ENCODE results near the gene FBXW10.
A peak's percentile ranks its signal among the peaks of the same experiment; 100 is the strongest.
"Not testable (repeated sequence)": the region's sequence is repeated elsewhere in the genome, so short reads cannot be mapped to it uniquely, and the experiment has no call there.

FBXW10 gene

GRCh38 chr17:18750242-18750641, 6.4 kb downstream of the FBXW10 start:
- DNase-seq, result not testable (repeated sequence)

DNA sequence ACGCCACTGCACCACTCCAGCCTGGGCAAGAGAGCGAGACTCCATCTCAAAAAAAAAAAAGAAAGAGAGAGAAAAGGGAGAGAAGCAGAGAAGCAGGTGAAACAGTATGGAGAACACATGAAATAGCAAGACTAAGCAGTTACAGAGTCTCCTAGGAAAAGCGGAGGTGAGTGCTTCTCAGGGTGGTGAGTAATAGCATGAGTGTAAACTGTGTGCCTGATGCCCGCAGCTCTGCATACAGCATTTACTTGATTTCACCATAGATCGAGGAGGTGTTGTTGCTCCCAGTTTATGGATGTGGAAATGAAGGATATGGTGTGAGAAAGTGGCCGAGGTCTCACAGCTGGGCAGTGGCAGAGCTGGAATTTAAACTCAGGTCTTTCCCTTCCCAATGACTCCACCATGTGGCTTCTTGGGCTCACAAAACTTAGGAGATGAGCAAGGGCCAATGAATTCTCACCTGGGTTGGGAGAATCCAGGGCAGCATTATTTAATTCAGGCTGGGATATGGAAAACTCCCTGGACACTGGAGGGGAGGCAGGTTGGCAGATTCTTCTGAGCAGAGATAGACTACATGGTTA, 10.1 kb downstream of the FBXW10 start:
- not testable (repeated sequence) for DNase-seq

GRCh38 chr17:18755969-18756368, 12.1 kb downstream of the FBXW10 start:
- not testable (repeated sequence) for DNase-seq

GRCh38 chr17:18757368-18758044, 13.7 kb downstream of the FBXW10 start:
- not testable (repeated sequence) for DNase-seq

DNA sequence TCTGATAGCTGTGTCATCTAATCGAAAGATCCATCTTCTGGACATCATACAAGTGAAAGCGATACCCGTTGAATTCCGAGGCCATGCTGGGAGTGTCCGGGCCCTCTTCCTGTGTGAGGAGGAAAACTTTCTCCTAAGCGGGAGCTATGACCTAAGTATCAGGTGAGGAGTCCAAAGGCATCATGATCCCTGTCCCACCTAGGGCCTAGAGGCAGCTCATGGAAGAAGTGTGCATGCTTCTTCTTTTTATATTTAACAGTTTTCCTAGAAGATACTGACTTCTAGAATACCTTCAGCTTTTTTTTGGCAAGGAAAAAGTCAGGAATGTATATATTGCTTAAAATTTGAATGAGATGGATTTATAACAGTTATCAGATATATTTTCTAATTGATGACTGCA, 14.5 kb downstream of the FBXW10 start:
- not testable (repeated sequence) for DNase-seq

GRCh38 chr17:18760221-18760620, 16.4 kb downstream of the FBXW10 start:
- DNase-seq, result not testable (repeated sequence)

- DNase-seq, result not testable (repeated sequence)
These were observed 26.7 kb downstream of the FBXW10 start for GRCh38 chr17:18770572-18770971.

- not testable (repeated sequence) for DNase-seq
These were observed 27.2 kb downstream of the FBXW10 start for GRCh38 chr17:18771066-18771465.

- DNase-seq, result no peak
These were observed 28.6 kb downstream of the FBXW10 start for GRCh38 chr17:18772471-18772870.

DNA sequence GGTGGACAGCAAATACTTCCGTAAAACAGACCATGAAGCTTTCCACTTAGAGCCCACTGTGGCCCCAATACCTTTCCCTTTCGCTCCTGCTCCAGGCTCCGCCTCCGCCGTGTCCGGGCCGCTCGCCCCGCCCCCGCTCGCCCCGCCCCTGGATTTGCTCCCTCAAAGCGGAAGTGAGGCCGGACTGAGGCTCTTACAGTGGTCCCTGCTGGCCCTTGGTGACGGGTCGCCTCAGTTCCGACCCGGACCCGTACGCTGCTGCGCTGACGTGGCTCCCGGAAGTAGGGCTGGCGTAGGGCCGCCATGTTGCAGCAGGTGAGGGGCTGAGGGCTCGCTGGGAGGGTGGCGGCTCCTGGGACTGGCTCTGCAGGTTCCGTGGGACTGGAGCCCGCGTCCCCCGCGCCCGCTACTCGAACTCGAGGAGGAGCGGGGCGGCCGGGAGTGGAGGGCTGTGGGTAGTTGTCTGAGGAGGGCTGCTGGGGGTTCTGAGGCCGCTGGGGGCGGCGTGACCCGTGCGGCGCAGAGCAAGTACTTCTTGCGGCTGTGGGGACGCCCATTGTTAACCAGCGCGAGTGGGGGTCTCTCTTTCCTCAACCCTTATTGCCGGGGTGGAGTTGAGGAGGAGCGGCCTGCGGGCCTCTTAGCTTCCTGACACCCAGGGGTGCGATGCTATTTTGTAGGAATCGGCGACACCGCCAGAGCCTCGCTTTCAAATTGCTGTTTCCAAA, 37.3 kb downstream of the FBXW10 start, which contains the start of gene TVP23B:
TVP23B (plus strand) TSS at position 193 of the 728 bp plus-strand sequence; CDS start at position 304, 111 bp downstream.
- peak; percentile 98 for DNase-seq

DNA sequence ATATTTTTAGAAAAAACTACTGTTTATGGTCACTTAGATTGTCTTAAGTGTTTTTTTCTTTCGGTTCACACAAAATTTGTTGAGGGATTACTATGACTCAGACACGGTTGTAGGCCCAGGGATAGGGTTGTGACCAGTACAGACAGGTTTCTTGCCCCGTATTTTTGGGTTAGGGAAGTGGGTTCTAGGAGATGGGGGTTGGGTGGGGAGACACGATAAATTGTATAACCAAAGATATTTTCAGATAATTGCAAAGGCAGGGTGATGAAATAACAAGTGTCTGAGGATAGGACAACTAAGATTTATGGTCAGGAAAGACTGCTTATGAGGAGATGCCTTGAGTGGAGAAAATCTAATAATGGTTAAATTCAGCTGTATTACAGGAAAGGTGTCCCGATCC, 38.0 kb downstream of the FBXW10 start:
- DNase-seq, result not testable (repeated sequence)

DNA sequence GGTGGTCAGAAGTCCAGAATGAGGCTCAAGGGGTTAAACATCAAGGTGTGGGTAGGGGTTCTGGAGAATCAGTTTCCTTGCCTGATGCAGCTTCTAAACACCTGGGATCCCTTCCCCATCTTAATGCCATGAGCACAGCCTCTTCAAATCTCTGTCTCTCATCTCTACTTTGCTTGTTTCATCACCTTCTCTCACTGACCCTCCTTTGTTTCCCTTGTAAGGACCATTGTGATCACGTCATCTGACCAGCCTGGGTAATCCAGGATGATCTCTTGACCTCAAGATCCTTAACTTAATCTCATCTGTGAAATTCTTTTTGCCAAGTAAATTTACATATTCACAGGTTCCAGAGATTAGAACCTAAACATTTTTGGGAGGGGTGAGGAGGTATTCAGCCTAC, 42.1 kb downstream of the FBXW10 start:
- DNase-seq, result not testable (repeated sequence)

- DNase-seq, result not testable (repeated sequence)
These were observed 43.0 kb downstream of the FBXW10 start for GRCh38 chr17:18786890-18787289.

DNA sequence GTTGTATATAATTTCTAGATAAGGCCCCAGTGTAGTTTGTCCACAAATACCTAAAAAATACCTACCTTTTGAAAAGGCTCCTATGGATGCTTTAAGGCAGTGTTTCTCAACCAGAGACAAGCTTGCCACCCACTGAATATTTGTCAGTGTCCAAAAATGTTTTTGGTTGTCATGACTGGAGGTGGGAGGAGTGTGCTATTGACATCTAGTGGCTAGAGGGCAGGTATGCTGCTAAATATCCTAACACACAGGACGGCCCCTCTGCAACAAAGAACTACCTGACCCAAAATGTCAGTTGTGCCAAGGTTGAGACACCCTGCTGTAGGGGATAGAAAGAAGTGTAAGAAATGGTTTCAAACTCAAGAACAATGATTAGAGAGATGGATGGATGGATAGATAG, 47.5 kb downstream of the FBXW10 start:
- DNase-seq, result not testable (repeated sequence)

- not testable (repeated sequence) for DNase-seq
These were observed 51.0 kb downstream of the FBXW10 start for GRCh38 chr17:18794841-18795240.

- not testable (repeated sequence) for DNase-seq
These were observed 53.0 kb downstream of the FBXW10 start for GRCh38 chr17:18796887-18797286.

GRCh38 chr17:18803458-18804245, 59.8 kb downstream of the FBXW10 start:
- not testable (repeated sequence) for DNase-seq

DNA sequence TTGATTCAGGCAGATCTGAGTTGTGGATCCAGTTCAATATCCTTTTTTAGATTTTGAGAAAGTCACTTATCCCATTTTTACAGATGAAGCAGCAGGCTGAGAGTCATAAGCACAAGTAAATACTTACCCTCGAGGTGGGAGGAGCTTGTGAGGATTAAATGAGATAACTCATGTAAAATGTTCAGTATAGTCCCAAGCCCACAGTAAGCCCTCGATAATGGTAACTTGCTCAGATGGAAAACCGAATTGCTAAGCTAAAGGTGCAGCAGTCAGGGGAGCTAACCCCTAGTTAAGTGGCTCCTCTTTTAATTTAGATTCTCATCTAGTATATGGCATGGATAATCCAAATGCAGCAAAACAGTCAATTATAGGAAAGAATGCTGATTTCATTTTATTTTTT, 72.1 kb downstream of the FBXW10 start:
- not testable (repeated sequence) for DNase-seq

GRCh38 chr17:18816489-18817371, 72.9 kb downstream of the FBXW10 start:
- DNase-seq, result peak; percentile 64 to 79

DNA sequence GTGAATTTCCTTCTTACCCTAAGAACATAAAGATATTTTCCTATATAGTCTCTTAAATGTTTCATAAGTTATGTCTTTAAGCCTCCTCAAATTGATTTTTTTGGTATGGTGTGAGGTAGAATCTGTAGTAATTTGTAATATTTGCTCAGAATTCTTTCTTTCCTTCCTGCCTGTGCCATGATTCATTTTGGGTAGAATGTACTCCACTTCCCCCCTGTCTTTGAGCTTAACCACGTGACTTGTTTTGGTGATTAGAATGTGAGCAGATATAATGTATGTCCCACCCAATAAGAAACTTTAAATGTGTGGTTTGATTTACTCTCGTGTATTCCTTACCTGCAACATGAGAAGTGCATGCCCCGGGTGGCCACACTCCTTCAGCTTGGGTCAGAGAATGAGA, 77.6 kb downstream of the FBXW10 start:
- not testable (repeated sequence) for DNase-seq

GRCh38 chr17:18827613-18828012, 83.8 kb downstream of the FBXW10 start:
- DNase-seq, result not testable (repeated sequence)

All from inflammatory macrophage (primary cell).